B cell (primary cell): ENCODE data around the gene TM9SF2.

ENCODE experiments used
- EZH2 ChIP-seq: IDR thresholded peaks from 2 replicates; pipeline ENCODE4 v1.6.1; 2012; ENCODE audit warnings: borderline replicate concordance, low read depth, mild to moderate bottlenecking, moderate library complexity, low read length; ENCODE audit not compliant: insufficient read depth, poor library complexity, severe bottlenecking
- TF ChIP-seq, protein P1 (sequence below): fragments of 200-600 bp; IDR thresholded peaks from one replicate; pipeline ENCODE4 v1.8.0; 2022; ENCODE audit warnings: antibody characterized with exemption, mild to moderate bottlenecking

DNA sequence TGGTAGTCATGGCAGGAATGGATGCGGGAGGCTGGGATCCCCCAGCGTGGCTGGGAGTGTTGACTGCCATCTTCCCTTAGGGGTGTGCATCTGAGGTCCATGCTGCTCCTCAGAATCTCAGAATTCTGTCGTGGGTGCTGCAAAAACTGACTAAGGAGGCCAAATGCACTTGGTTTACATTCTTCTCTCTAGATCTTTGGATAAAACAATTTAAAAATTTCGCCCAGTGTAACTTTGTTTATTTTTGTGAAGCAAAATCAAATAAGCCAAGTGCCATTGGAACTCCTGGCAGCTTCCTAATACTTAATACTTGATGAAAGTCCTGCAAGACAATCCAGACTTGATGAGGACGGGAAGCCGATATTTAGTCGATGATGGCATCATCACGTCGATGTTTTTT lies 27.8 kb upstream of the TM9SF2 start:
- TF ChIP-seq, protein P1, sequence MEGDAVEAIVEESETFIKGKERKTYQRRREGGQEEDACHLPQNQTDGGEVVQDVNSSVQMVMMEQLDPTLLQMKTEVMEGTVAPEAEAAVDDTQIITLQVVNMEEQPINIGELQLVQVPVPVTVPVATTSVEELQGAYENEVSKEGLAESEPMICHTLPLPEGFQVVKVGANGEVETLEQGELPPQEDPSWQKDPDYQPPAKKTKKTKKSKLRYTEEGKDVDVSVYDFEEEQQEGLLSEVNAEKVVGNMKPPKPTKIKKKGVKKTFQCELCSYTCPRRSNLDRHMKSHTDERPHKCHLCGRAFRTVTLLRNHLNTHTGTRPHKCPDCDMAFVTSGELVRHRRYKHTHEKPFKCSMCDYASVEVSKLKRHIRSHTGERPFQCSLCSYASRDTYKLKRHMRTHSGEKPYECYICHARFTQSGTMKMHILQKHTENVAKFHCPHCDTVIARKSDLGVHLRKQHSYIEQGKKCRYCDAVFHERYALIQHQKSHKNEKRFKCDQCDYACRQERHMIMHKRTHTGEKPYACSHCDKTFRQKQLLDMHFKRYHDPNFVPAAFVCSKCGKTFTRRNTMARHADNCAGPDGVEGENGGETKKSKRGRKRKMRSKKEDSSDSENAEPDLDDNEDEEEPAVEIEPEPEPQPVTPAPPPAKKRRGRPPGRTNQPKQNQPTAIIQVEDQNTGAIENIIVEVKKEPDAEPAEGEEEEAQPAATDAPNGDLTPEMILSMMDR = no peak
- TF ChIP-seq EZH2 = no peak
